ENCODE data around the gene RGS6.

DNA sequence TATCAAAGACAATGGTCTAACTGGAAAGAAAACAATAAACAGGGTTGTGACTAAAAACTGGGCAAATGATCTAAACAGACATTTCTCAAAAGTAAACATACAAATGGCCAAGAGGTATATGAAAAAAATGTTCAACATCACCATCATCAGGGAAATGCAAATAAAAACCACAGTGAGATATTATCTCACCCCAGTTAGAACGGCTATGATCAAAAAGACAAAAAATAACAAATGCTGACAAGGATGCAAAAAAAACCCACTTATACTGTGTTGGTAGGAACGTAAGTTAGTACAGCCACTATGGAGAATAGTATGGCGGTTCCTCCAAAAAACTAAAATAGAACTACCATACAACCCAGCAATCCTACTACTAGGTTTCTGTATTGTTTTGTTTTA is 470.1 kb downstream of the RGS6 start:
- TF ChIP-seq POLR2A (IDR thresholded peaks at IDR 0.05; ENCODE audit: low read depth, low read length): no peak
- TF ChIP-seq POLR2AphosphoS5 (IDR thresholded peaks at IDR 0.05; ENCODE audit: low read depth, low read length): no peak
